Lower lobe of right lung (tissue), 2 donors: ENCODE results near the gene SLC25A43. TPM values are rescaled to one million over a fixed set of nuclear protein-coding genes. Genes with fewer than 3 reads are reported as not detected.

Source experiments
- ATAC-seq, 2 donors: fragments of 200-7000 bp; cut with Tn5 transposase; one replicate each; pipeline ENCODE4 v1.9.1; 2020 to 2022; ENCODE audit warnings: mild to moderate bottlenecking in 2 of 2, moderate library complexity in 2 of 2
- DNase-seq: peaks from one replicate; pipeline ENCODE4 v3.0.0-alpha.2; 2020
- H3K27ac ChIP-seq: fragments of 200-600 bp; one replicate; pipeline ENCODE4 v1.8.0; 2022
- H3K27me3 ChIP-seq: fragments of 200-600 bp; one replicate; pipeline ENCODE4 v1.8.0; 2022; ENCODE audit warnings: low read depth
- H3K36me3 ChIP-seq: fragments of 200-600 bp; one replicate; pipeline ENCODE4 v1.8.0; 2022; ENCODE audit warnings: mild to moderate bottlenecking
- H3K4me1 ChIP-seq: fragments of 200-600 bp; one replicate; pipeline ENCODE4 v1.8.0; 2022
- H3K4me3 ChIP-seq: fragments of 200-600 bp; one replicate; pipeline ENCODE4 v1.8.0; 2022; ENCODE audit warnings: mild to moderate bottlenecking
- H3K9me3 ChIP-seq: fragments of 200-600 bp; one replicate; pipeline ENCODE4 v1.8.0; 2022
- CTCF ChIP-seq: fragments of 200-600 bp; IDR thresholded peaks from one replicate; pipeline ENCODE4 v1.8.0; 2022; ENCODE audit warnings: antibody characterized with exemption, mild to moderate bottlenecking
- intact Hi-C: fragments of 100-400 bp; cut with DNase I; formaldehyde crosslinking; loops from one replicate; pipeline ENCODE4 v1.11.0; 2022
- total RNA-seq: library from RNA; stranded (reverse); fragmentation: NEBNext Ultra II Directional; extraction: Animal tissue kit (Norgen Biotek cat#: 25700); gene quantifications from one replicate; pipeline ENCODE4 v1.2.1, GENCODE V29; 2021
- donor health status: DM: no; HTN: yes; CAD: no; lungs with severe emphysema.

Gene SLC25A43
- total RNA-seq, 1 donor from 2014 or later = 14.9 TPM

- H3K27ac ChIP-seq = no peak overlapping the region
- no peak for ATAC-seq
- H3K4me1 ChIP-seq = peaks cover 4% of the 10 kb centered on the region
- intact Hi-C loops = no loop called here
- no peaks in the 10 kb centered on the region for H3K36me3 ChIP-seq
- no peak for TF ChIP-seq CTCF
- H3K4me3 ChIP-seq = no peak overlapping the region
- H3K27me3 ChIP-seq = no peaks in the 10 kb centered on the region
- no peaks in the 10 kb centered on the region for H3K9me3 ChIP-seq
- no peak for DNase-seq
Measured at GRCh38 chrX:119401569-119401968, 2.4 kb downstream of the SLC25A43 start.

GRCh38 chrX:119402588-119402987, 3.5 kb downstream of the SLC25A43 start:
- Histone ChIP-seq H3K4me1 (peaks cover 4% of the 10 kb centered on the region), H3K9me3 (no peaks in the 10 kb centered on the region), H3K36me3 (no peaks in the 10 kb centered on the region), H3K4me3 (no peak overlapping the region), H3K27ac (no peak overlapping the region), H3K27me3 (no peaks in the 10 kb centered on the region)
- DNase-seq (no peak), ATAC-seq (no peak)
- TF ChIP-seq CTCF = no peak
- intact Hi-C loops = no loop called here

- H3K4me3 ChIP-seq = no peak overlapping the region
- H3K27me3 ChIP-seq = no peaks in the 10 kb centered on the region
- no peaks in the 10 kb centered on the region for H3K4me1 ChIP-seq
- H3K36me3 ChIP-seq = no peaks in the 10 kb centered on the region
- DNase-seq (no peak), ATAC-seq (no peak)
- no peak overlapping the region for H3K27ac ChIP-seq
- intact Hi-C loops = no loop called here
- H3K9me3 ChIP-seq = no peaks in the 10 kb centered on the region
- no peak for TF ChIP-seq CTCF
Measured at GRCh38 chrX:119406776-119407175, 7.6 kb downstream of the SLC25A43 start.

- intact Hi-C loops = no loop called here
- no peaks in the 10 kb centered on the region for H3K4me1 ChIP-seq
- H3K36me3 ChIP-seq = no peaks in the 10 kb centered on the region
- no peak for TF ChIP-seq CTCF
- H3K4me3 ChIP-seq = no peak overlapping the region
- ATAC-seq (no peak), DNase-seq (no peak)
- H3K9me3 ChIP-seq = no peaks in the 10 kb centered on the region
- H3K27ac ChIP-seq = no peak overlapping the region
- H3K27me3 ChIP-seq = no peaks in the 10 kb centered on the region
Measured at GRCh38 chrX:119407681-119408080, 8.5 kb downstream of the SLC25A43 start.

- Histone ChIP-seq H3K27ac (no peak overlapping the region), H3K9me3 (no peaks in the 10 kb centered on the region), H3K4me1 (no peaks in the 10 kb centered on the region), H3K36me3 (no peaks in the 10 kb centered on the region), H3K27me3 (no peaks in the 10 kb centered on the region), H3K4me3 (no peak overlapping the region)
- peak; percentile 61 to 84 for ATAC-seq
- no peak for TF ChIP-seq CTCF
- intact Hi-C loops = no loop called here
- peak; percentile 75 for DNase-seq
Measured at GRCh38 chrX:119410027-119410819, 11.1 kb downstream of the SLC25A43 start.
